Upper lobe of left lung (tissue), 6 donors: Measurements from ENCODE around the gene WDR48. TPM values are rescaled to one million over a fixed set of nuclear protein-coding genes. Genes with fewer than 3 reads are reported as not detected.

Experiments used
- ATAC-seq, 2 donors: fragments of 200-7000 bp; cut with Tn5 transposase; one replicate each; pipeline ENCODE4 v1.9.1; 2022; ENCODE audit warnings: mild to moderate bottlenecking in 2 of 2, moderate library complexity in 2 of 2; ENCODE audit not compliant: low FRiP score in 2 of 2
- DNase-seq, 2 donors: peaks; one replicate each; pipeline ENCODE4 v3.0.0-alpha.2; 2019 to 2020
- H3K27ac ChIP-seq, 4 donors: fragments of 200-600 bp; sonication (generic); one replicate each; pipeline ENCODE4 v1.5.1; 2016 to 2019
- H3K27me3 ChIP-seq, 4 donors: fragments of 200-600 bp; sonication (generic); one replicate each; pipeline ENCODE4 v1.5.1; 2017 to 2019
- H3K36me3 ChIP-seq, 4 donors: fragments of 200-600 bp; sonication (generic); one replicate each; pipeline ENCODE4 v1.5.1; 2016 to 2019
- H3K4me1 ChIP-seq, 4 donors: fragments of 200-600 bp; sonication (generic); one replicate each; pipeline ENCODE4 v1.5.1; 2018 to 2019
- H3K4me3 ChIP-seq, 4 donors: fragments of 200-600 bp; sonication (generic); one replicate each; pipeline ENCODE4 v1.5.1; 2017 to 2019; ENCODE audit warnings: mild to moderate bottlenecking in 2 of 4, moderate library complexity in 1 of 4
- H3K9me3 ChIP-seq, 4 donors: fragments of 200-600 bp; sonication (generic); one replicate each; pipeline ENCODE4 v1.5.1; 2018 to 2019
- CTCF ChIP-seq, 6 experiments: fragments of 450-650 bp in 4 of 6; fragments of 200-600 bp in 2 of 6; sonication (generic) in 2 of 6; IDR thresholded peaks; one replicate each; pipeline ENCODE4 v1.5.1; 2016 to 2019; ENCODE audit warnings: antibody characterized with exemption in 6 of 6
- EP300 ChIP-seq, 4 donors: sonication (generic); formaldehyde crosslinking; IDR thresholded peaks; one replicate each; pipeline ENCODE4 v1.5.1; 2017; ENCODE audit warnings: antibody characterized with exemption in 4 of 4, control low read depth in 2 of 4
- POLR2A ChIP-seq, 4 donors: fragments of 450-650 bp; IDR thresholded peaks; one replicate each; pipeline ENCODE4 v1.5.1; 2016 to 2017; ENCODE audit warnings: antibody characterized with exemption in 4 of 4, mild to moderate bottlenecking in 2 of 4
- POLR2AphosphoS5 ChIP-seq, 2 donors: sonication (generic); formaldehyde crosslinking; IDR thresholded peaks; one replicate each; pipeline ENCODE4 v1.5.1; 2017; ENCODE audit warnings: antibody characterized with exemption in 2 of 2
- WGBS, 2 donors: methylation state at CpG; one replicate each; pipeline ENCODE4 v1.1.5; 2017 to 2018; 5-methylcytosine and 5-hydroxymethylcytosine counted together
- total RNA-seq, 6 donors: library from RNA; depleted of rRNA in 4 of 6; stranded (reverse); fragments of >200 nt in 4 of 6; gene quantifications; one replicate each; pipeline versions ENCODE4 v1.1.0 to v1.2.1, GENCODE V29; 2016 to 2021
- donor health status: DM: no; HTN: no; CAD: no; lungs with moderate emphysema.
- donor health status: DM: no; HTN: yes; CAD: no; lungs with severe emphysema.

WDR48 gene
- total RNA-seq, 6 donors from 2014 or later, result 9.7 to 30.2 (median 25.5) TPM

GRCh38 chr3:39130693-39131265 lies 79.0 kb downstream of the WDR48 start:
- WGBS, 2 donors, result 69 to 75% methylated on average over 3 of the region's 3 CpGs
- Histone ChIP-seq H3K27ac (peak overlapping the region in 3 of 4 donors; percentile 31 to 86 (median 82)), H3K27me3 (no peaks in the 10 kb centered on the region), H3K4me1 (peaks cover 52 to 75% (median 57%) of the 10 kb centered on the region in 4 donors), H3K4me3 (no peak overlapping the region), H3K36me3 (peaks cover 0 to 6% (median 0%) of the 10 kb centered on the region in 4 donors), H3K9me3 (no peaks in the 10 kb centered on the region)
- TF ChIP-seq POLR2A (IDR thresholded peaks at IDR 0.05) (peak in 1 of 4 donors; percentile 4), POLR2AphosphoS5 (IDR thresholded peaks at IDR 0.05) (no peak)
- DNase-seq (no peak), ATAC-seq (no peak)

GRCh38 chr3:39132096-39133092 lies 80.6 kb downstream of the WDR48 start:
- no peak overlapping the region for H3K4me3 ChIP-seq
- DNase-seq (no peak), ATAC-seq (peak in 1 of 2 donors; percentile 25)
- TF ChIP-seq EP300 (IDR thresholded peaks at IDR 0.05), result peak in 1 of 4 donors; percentile 53
- peak; percentile 13 to 26 for TF ChIP-seq POLR2AphosphoS5 (IDR thresholded peaks at IDR 0.05)
- no peak for TF ChIP-seq CTCF (IDR thresholded peaks at IDR 0.05)
- TF ChIP-seq POLR2A (IDR thresholded peaks at IDR 0.05), result no peak
- no peaks in the 10 kb centered on the region for H3K27me3 ChIP-seq
- peak overlapping the region; percentile 73 to 86 (median 84) for H3K27ac ChIP-seq
- peaks cover 0 to 14% (median 4%) of the 10 kb centered on the region in 4 donors for H3K36me3 ChIP-seq
- WGBS, 2 donors, result 63 to 66% methylated on average over 11 of the region's 11 CpGs
- peaks cover 51 to 75% (median 59%) of the 10 kb centered on the region in 4 donors for H3K4me1 ChIP-seq
- H3K9me3 ChIP-seq, result no peaks in the 10 kb centered on the region

- no peak for DNase-seq
- H3K9me3 ChIP-seq, result no peaks in the 10 kb centered on the region
- TF ChIP-seq EP300 (IDR thresholded peaks at IDR 0.05) (no peak), POLR2AphosphoS5 (IDR thresholded peaks at IDR 0.05) (no peak), CTCF (IDR thresholded peaks at IDR 0.05) (no peak), POLR2A (IDR thresholded peaks at IDR 0.05) (no peak)
- peak overlapping the region; percentile 73 to 86 (median 84) for H3K27ac ChIP-seq
- no peaks in the 10 kb centered on the region for H3K27me3 ChIP-seq
- no peak for ATAC-seq
- no peak overlapping the region for H3K4me3 ChIP-seq
- peaks cover 0 to 15% (median 7%) of the 10 kb centered on the region in 4 donors for H3K36me3 ChIP-seq
- 77 to 100% methylated on average over 1 of the region's 1 CpG for WGBS, 2 donors
- H3K4me1 ChIP-seq, result peaks cover 47 to 72% (median 53%) of the 10 kb centered on the region in 4 donors
Observed at GRCh38 chr3:39133093-39133490, 81.3 kb downstream of the WDR48 start.

- H3K27ac ChIP-seq, result peak overlapping the region; percentile 73 to 86 (median 84)
- no peaks in the 10 kb centered on the region for H3K27me3 ChIP-seq
- TF ChIP-seq CTCF (IDR thresholded peaks at IDR 0.05), result no peak
- no peak for TF ChIP-seq POLR2AphosphoS5 (IDR thresholded peaks at IDR 0.05)
- no peak for TF ChIP-seq EP300 (IDR thresholded peaks at IDR 0.05)
- TF ChIP-seq POLR2A (IDR thresholded peaks at IDR 0.05), result no peak
- no peak for DNase-seq
- no peaks in the 10 kb centered on the region for H3K9me3 ChIP-seq
- H3K36me3 ChIP-seq, result peaks cover 0 to 21% (median 8%) of the 10 kb centered on the region in 4 donors
- no peak for ATAC-seq
- no peak overlapping the region for H3K4me3 ChIP-seq
- 82 to 89% methylated on average over 6 of the region's 6 CpGs for WGBS, 2 donors
- H3K4me1 ChIP-seq, result peaks cover 47 to 76% (median 52%) of the 10 kb centered on the region in 4 donors
Observed at GRCh38 chr3:39133822-39134221, 82.0 kb downstream of the WDR48 start.

GRCh38 chr3:39134305-39134704 lies 82.5 kb downstream of the WDR48 start:
- H3K27me3 ChIP-seq, result no peaks in the 10 kb centered on the region
- peaks cover 0 to 26% (median 8%) of the 10 kb centered on the region in 4 donors for H3K36me3 ChIP-seq
- H3K27ac ChIP-seq, result peak overlapping the region; percentile 73 to 86 (median 84)
- 90 to 93% methylated on average over 6 to 7 of the region's 7 CpGs for WGBS, 2 donors
- H3K4me3 ChIP-seq, result no peak overlapping the region
- H3K9me3 ChIP-seq, result no peaks in the 10 kb centered on the region
- ATAC-seq, result no peak
- DNase-seq, result no peak
- TF ChIP-seq CTCF (IDR thresholded peaks at IDR 0.05) (no peak), POLR2A (IDR thresholded peaks at IDR 0.05) (no peak), EP300 (IDR thresholded peaks at IDR 0.05) (no peak), POLR2AphosphoS5 (IDR thresholded peaks at IDR 0.05) (no peak)
- peaks cover 47 to 76% (median 55%) of the 10 kb centered on the region in 4 donors for H3K4me1 ChIP-seq
